ENCODE measurements around the gene TRIM17. TPM values are rescaled to one million over a fixed set of nuclear protein-coding genes. Genes with fewer than 3 reads are reported as not detected.

TRIM17 gene
- polyA plus RNA-seq, 1 donor (not counting 4 experiments of a cell fraction or from before 2014, with no cell fraction given), result 0.24 TPM

- Histone ChIP-seq H3K9me3 (ENCODE audit: control insufficient read depth, low read depth, low read length) (no peaks in the 10 kb centered on the region), H3K9ac (ENCODE audit: control insufficient read depth, extremely low read depth, insufficient read depth, low read length) (no peak overlapping the region), H3K4me1 (ENCODE audit: control insufficient read depth, extremely low read depth, insufficient read depth, low read length) (peaks cover 41% of the 10 kb centered on the region), H3K27me3 (ENCODE audit: control insufficient read depth, extremely low read depth, insufficient read depth, low read length) (no peaks in the 10 kb centered on the region), H3K79me2 (ENCODE audit: control insufficient read depth, insufficient read depth, low read length) (peaks cover 83% of the 10 kb centered on the region), H3K27ac (ENCODE audit: control insufficient read depth, insufficient read depth, low read length) (no peak overlapping the region), H2AFZ (ENCODE audit: control insufficient read depth, low read length) (no peak overlapping the region), H4K20me1 (ENCODE audit: control insufficient read depth, extremely low read depth, insufficient read depth, low read length) (peaks cover 39% of the 10 kb centered on the region), H3K36me3 (ENCODE audit: control insufficient read depth in 2 of 2, extremely low read depth in 1 of 2, insufficient read depth in 2 of 2, low read length in 2 of 2) (peaks cover 25 to 41% of the 10 kb centered on the region in 2 experiments), H3K4me3 (ENCODE audit: control insufficient read depth in 2 of 3, extremely low read depth in 1 of 3, insufficient read depth in 2 of 3, low read depth in 1 of 3, low read length in 3 of 3) (peak overlapping the region; percentile 3 to 93 (median 83)), H3K9me1 (ENCODE audit: control insufficient read depth, extremely low read depth, insufficient read depth, low read length) (peaks cover 4% of the 10 kb centered on the region), H3K4me2 (ENCODE audit: control insufficient read depth, extremely low read depth, insufficient read depth, low read depth, low read length) (peak overlapping the region; percentile 93)
- no peak for FAIRE-seq
- dilution Hi-C loops (cut with MboI; ENCODE audit: extremely low pct_ligation_motif_present, low sequenced_read_pairs), result no loop called here
- DNase-seq (ENCODE audit: low read depth, low spot score), result no peak
- TF ChIP-seq EZH2 (IDR thresholded peaks at IDR 0.05; ENCODE audit: low read length), result no peak
- TF ChIP-seq, protein P1, sequence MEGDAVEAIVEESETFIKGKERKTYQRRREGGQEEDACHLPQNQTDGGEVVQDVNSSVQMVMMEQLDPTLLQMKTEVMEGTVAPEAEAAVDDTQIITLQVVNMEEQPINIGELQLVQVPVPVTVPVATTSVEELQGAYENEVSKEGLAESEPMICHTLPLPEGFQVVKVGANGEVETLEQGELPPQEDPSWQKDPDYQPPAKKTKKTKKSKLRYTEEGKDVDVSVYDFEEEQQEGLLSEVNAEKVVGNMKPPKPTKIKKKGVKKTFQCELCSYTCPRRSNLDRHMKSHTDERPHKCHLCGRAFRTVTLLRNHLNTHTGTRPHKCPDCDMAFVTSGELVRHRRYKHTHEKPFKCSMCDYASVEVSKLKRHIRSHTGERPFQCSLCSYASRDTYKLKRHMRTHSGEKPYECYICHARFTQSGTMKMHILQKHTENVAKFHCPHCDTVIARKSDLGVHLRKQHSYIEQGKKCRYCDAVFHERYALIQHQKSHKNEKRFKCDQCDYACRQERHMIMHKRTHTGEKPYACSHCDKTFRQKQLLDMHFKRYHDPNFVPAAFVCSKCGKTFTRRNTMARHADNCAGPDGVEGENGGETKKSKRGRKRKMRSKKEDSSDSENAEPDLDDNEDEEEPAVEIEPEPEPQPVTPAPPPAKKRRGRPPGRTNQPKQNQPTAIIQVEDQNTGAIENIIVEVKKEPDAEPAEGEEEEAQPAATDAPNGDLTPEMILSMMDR (optimal IDR thresholded peaks at IDR 0.05 in 1 of 3, IDR thresholded peaks at IDR 0.05 in 1 of 3, conservative IDR thresholded peaks at IDR 0.05 in 1 of 3; ENCODE audit: extremely low read depth in 1 of 3, insufficient read depth in 2 of 3, low read length in 3 of 3), result no peak
These were observed 12.4 kb downstream of the TRIM17 start for GRCh38 chr1:228404107-228404720.

- no peak for FAIRE-seq
These were observed 13.4 kb downstream of the TRIM17 start for GRCh38 chr1:228403231-228403631.

More at GRCh38 chr1:228403231-228403631, 13.4 kb downstream of the TRIM17 start:
- dilution Hi-C loops (cut with MboI; ENCODE audit: extremely low pct_ligation_motif_present, low sequenced_read_pairs), result no loop called here
- peaks cover 28 to 41% of the 10 kb centered on the region in 2 experiments for H3K36me3 ChIP-seq (ENCODE audit: control insufficient read depth in 2 of 2, extremely low read depth in 1 of 2, insufficient read depth in 2 of 2, low read length in 2 of 2)
- H3K9me3 ChIP-seq (ENCODE audit: control insufficient read depth, low read depth, low read length), result no peaks in the 10 kb centered on the region
- peaks cover 41% of the 10 kb centered on the region for H3K4me1 ChIP-seq (ENCODE audit: control insufficient read depth, extremely low read depth, insufficient read depth, low read length)
- H3K4me2 ChIP-seq (ENCODE audit: control insufficient read depth, extremely low read depth, insufficient read depth, low read depth, low read length), result peak overlapping the region; percentile 4
- H2AFZ ChIP-seq (ENCODE audit: control insufficient read depth, low read length), result no peak overlapping the region
- TF ChIP-seq EZH2 (IDR thresholded peaks at IDR 0.05; ENCODE audit: low read length), result no peak
- TF ChIP-seq, protein P1 (optimal IDR thresholded peaks at IDR 0.05 in 1 of 3, IDR thresholded peaks at IDR 0.05 in 1 of 3, conservative IDR thresholded peaks at IDR 0.05 in 1 of 3; ENCODE audit: extremely low read depth in 1 of 3, insufficient read depth in 2 of 3, low read length in 3 of 3), result no peak
- H3K9ac ChIP-seq (ENCODE audit: control insufficient read depth, extremely low read depth, insufficient read depth, low read length), result no peak overlapping the region
- peaks cover 4% of the 10 kb centered on the region for H3K9me1 ChIP-seq (ENCODE audit: control insufficient read depth, extremely low read depth, insufficient read depth, low read length)
- no peak overlapping the region for H3K4me3 ChIP-seq (ENCODE audit: control insufficient read depth in 2 of 3, extremely low read depth in 1 of 3, insufficient read depth in 2 of 3, low read depth in 1 of 3, low read length in 3 of 3)
- H3K79me2 ChIP-seq (ENCODE audit: control insufficient read depth, insufficient read depth, low read length), result peaks cover 83% of the 10 kb centered on the region
- no peak for DNase-seq (ENCODE audit: low read depth, low spot score)
- no peak overlapping the region for H3K27ac ChIP-seq (ENCODE audit: control insufficient read depth, insufficient read depth, low read length)
- H4K20me1 ChIP-seq (ENCODE audit: control insufficient read depth, extremely low read depth, insufficient read depth, low read length), result peaks cover 39% of the 10 kb centered on the region
- H3K27me3 ChIP-seq (ENCODE audit: control insufficient read depth, extremely low read depth, insufficient read depth, low read length), result no peaks in the 10 kb centered on the region
